Measurements from ENCODE around the gene JMJD6. TPM values are rescaled to one million over a fixed set of nuclear protein-coding genes. Genes with fewer than 3 reads are reported as not detected.

The JMJD6 gene
- total and polyA plus RNA-seq, 9 of the 15 experiments (the other 6 are each of a cell fraction or from before 2014, with no cell fraction given): 2.5 to 52.3 (median 36.3) TPM

DNA sequence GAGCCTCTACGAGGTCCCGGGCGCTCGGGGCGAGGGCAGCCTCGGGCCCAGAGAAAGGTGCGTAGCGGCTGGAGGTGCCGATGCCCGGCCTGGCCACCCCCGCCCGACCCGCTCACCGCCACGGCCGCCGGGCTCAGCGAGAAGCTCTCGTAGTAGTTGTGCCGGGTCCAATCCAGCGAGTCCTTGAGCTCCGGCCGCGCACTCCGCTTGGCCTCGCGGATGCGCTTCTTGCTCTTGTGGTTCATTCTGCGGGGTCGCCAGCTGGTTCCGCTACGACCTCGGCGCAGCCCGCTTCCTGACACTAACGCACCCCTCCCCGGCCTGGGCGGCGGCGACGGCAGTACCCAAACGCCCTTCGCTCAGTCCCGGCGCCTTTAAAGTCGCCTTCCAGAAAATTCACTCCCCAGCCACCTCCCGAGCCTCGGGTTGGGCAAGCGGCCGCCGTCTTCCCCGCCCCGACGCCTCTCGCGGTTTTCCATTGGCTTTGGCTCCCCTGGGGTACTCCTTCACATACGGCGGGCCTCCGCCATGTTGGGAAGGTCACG lies at the start of gene JMJD6 (continued):
- TF ChIP-seq BRD9 (IDR thresholded peaks at IDR 0.05; ENCODE audit: low read depth, partially characterized antibody) (no peak), ZNF134 (CRISPR knock-in tag; conservative IDR thresholded peaks at IDR 0.05) (no peak), ZNF311 (CRISPR knock-in tag; IDR thresholded peaks at IDR 0.05) (no peak), YBX1 (IDR thresholded peaks at IDR 0.05) (no peak), SETDB1 (IDR thresholded peaks at IDR 0.05; ENCODE audit: low read length) (no peak), CBX2 (IDR thresholded peaks at IDR 0.05; ENCODE audit: insufficient read depth, low read length, poor library complexity, severe bottlenecking) (no peak), ZFP1 (CRISPR knock-in tag; IDR thresholded peaks at IDR 0.05) (no peak), ZBTB17 (CRISPR knock-in tag; IDR thresholded peaks at IDR 0.05) (no peak), ADNP (tag; IDR thresholded peaks at IDR 0.05) (no peak), RBM15 (IDR thresholded peaks at IDR 0.05; ENCODE audit: insufficient read depth, low read length) (no peak), RBFOX2 (IDR thresholded peaks at IDR 0.05; ENCODE audit: low read depth, low read length) (peak; percentile 98), ZEB2 (IDR thresholded peaks at IDR 0.05) (no peak), GTF2E2 (tag; IDR thresholded peaks at IDR 0.05) (no peak), CREM (IDR thresholded peaks at IDR 0.05; ENCODE audit: low read depth) (peak; percentile 95; the same call in 1 of the 2 replicates), CEBPB (tag; IDR thresholded peaks at IDR 0.05) (0 out of 2 replicates have a peak, but pooled peaks have one; percentile 30)
- TF ChIP-seq, protein P1, sequence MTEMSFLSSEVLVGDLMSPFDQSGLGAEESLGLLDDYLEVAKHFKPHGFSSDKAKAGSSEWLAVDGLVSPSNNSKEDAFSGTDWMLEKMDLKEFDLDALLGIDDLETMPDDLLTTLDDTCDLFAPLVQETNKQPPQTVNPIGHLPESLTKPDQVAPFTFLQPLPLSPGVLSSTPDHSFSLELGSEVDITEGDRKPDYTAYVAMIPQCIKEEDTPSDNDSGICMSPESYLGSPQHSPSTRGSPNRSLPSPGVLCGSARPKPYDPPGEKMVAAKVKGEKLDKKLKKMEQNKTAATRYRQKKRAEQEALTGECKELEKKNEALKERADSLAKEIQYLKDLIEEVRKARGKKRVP (CRISPR knock-in tag; IDR thresholded peaks at IDR 0.05): no peak
- TF ChIP-seq, protein P2, sequence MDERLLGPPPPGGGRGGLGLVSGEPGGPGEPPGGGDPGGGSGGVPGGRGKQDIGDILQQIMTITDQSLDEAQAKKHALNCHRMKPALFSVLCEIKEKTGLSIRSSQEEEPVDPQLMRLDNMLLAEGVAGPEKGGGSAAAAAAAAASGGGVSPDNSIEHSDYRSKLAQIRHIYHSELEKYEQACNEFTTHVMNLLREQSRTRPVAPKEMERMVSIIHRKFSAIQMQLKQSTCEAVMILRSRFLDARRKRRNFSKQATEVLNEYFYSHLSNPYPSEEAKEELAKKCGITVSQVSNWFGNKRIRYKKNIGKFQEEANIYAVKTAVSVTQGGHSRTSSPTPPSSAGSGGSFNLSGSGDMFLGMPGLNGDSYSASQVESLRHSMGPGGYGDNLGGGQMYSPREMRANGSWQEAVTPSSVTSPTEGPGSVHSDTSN (CRISPR knock-in tag; IDR thresholded peaks at IDR 0.05; ENCODE audit: low read depth): no peak
- TF ChIP-seq, protein P2 (tag; conservative IDR thresholded peaks at IDR 0.05; ENCODE audit: low read depth): no peak
- TF ChIP-seq, protein P3, sequence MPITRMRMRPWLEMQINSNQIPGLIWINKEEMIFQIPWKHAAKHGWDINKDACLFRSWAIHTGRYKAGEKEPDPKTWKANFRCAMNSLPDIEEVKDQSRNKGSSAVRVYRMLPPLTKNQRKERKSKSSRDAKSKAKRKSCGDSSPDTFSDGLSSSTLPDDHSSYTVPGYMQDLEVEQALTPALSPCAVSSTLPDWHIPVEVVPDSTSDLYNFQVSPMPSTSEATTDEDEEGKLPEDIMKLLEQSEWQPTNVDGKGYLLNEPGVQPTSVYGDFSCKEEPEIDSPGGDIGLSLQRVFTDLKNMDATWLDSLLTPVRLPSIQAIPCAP (CRISPR knock-in tag; IDR thresholded peaks at IDR 0.05; ENCODE audit: borderline replicate concordance): no peak
- TF ChIP-seq, protein P4, sequence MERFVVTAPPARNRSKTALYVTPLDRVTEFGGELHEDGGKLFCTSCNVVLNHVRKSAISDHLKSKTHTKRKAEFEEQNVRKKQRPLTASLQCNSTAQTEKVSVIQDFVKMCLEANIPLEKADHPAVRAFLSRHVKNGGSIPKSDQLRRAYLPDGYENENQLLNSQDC (CRISPR knock-in tag; IDR thresholded peaks at IDR 0.05): 0 out of 2 replicates have a peak, but pooled peaks have one; percentile 53
- TF ChIP-seq, protein P5, sequence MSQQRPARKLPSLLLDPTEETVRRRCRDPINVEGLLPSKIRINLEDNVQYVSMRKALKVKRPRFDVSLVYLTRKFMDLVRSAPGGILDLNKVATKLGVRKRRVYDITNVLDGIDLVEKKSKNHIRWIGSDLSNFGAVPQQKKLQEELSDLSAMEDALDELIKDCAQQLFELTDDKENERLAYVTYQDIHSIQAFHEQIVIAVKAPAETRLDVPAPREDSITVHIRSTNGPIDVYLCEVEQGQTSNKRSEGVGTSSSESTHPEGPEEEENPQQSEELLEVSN (IDR thresholded peaks at IDR 0.05; ENCODE audit: borderline replicate concordance in 1 of 2, extremely low read depth in 1 of 2, insufficient read depth in 1 of 2, insufficient read length in 1 of 2, low read depth in 1 of 2, low read length in 1 of 2, poor library complexity in 1 of 2, severe bottlenecking in 1 of 2): no peak
